Stimulated activated CD8-positive, alpha-beta memory T cell treated with anti-CD3 and anti-CD28 coated beads, Interleukin-7, amount 100 ng/mL, for 48 hours (primary cell): ENCODE results near the gene DOCK4.

Experiments used
- DNase-seq, 2 donors: peaks; one replicate each; pipeline ENCODE4 v3.0.0-alpha.2; 2020; ENCODE audit warnings: low read depth in 1 of 2; ENCODE audit errors: extremely low read depth in 1 of 2

The DOCK4 gene

DNA sequence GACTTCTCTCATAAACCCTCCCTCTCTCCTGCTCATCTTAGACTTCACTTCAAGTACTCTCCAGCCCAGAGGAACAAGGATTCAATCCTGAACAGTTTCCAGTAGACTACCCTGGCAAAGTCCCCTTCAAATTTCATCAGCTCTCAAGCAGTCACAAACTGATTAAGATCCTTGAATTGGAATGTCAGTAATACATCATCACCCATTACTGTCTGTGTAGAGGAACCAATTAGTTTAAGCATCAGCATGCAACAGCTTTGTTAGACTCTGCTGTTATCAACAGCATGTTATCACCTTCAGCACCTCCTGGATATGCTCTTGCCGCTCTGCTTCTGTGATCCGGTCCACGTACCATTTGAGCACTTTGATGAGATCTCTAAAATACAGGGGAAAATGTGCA, 336.9 kb downstream of the DOCK4 start:
- no peak for DNase-seq

DNA sequence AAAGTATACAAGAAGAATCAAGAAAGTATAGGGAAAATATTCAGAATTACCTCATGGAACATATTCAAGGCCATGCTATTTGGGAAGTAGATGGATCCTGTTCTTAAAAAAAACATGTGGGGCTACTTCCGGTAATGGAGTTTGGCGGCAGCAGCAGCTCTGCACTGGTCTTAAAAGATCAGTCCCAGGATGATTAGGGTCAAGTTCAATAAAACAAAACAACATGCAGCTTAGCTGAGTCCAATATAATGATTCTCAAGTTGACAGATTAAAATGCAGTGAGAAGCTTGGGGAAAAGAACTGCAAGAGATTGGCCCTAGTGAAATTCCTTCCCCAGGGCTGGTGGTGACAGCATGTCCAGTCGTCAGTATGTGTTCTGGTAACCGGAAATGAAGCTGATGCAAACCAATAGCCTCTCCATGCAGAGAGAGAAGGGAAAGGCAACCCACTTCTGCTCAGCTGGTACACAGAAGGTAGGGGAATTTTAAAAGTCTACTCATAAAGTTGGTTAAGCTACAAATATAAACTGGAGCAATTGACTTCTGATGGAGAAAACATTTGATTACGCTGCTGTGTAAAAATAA, 338.8 kb downstream of the DOCK4 start:
- DNase-seq: no peak

- no peak for DNase-seq
Observed at GRCh38 chr7:111866787-111867186, 339.4 kb downstream of the DOCK4 start.

GRCh38 chr7:111865430-111865829, 340.8 kb downstream of the DOCK4 start:
- DNase-seq: no peak

- no peak for DNase-seq
Observed at GRCh38 chr7:111864291-111864976, 341.8 kb downstream of the DOCK4 start.

DNA sequence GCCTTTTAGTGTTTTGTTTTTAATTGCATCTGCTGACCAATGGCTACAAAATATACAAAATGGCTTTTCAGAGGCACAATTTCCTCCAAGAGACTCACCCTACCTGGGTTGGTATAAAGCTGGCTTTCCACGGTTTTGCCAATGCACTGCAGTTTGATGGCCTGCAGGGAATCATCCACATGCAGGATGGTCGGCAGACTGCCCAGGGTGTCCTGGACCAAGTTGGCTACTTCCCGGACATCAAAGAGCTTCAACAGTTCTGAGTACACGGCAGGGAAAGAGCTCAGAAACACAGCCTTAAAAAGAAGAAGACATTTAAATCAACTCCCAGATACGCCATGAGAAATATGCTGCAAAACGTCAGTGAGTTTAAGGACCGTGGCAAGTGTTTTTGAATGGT, 342.9 kb downstream of the DOCK4 start:
- no peak for DNase-seq

GRCh38 chr7:111860248-111860647, 346.0 kb downstream of the DOCK4 start:
- no peak for DNase-seq

DNA sequence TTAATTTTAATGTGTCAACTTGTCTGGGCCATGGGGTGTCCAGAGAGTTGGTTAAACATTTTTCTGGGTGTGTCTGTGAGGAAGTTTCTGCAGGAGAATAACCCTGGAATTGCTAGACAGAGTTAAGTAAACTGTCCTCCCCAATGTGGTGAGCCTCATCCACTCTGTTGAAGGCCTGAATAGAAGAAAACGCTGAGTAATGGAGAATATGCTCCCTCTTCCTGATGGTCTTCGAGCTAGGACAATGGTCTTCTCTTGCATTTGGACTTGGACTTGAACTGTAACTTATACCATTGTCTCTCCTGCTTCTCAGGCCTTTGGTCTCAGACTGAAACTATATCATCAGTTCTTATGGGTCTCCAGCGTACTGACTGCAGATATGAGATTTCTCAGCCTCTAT, 347.9 kb downstream of the DOCK4 start:
- DNase-seq: no peak

- DNase-seq: no peak
Observed at GRCh38 chr7:111855842-111856227, 350.4 kb downstream of the DOCK4 start.

GRCh38 chr7:111855161-111855841, 350.9 kb downstream of the DOCK4 start:
- DNase-seq: no peak

- DNase-seq: no peak
Observed at GRCh38 chr7:111853201-111853990, 352.8 kb downstream of the DOCK4 start.

- DNase-seq: no peak
Observed at GRCh38 chr7:111852081-111852480, 354.1 kb downstream of the DOCK4 start.

GRCh38 chr7:111846898-111847297, 359.3 kb downstream of the DOCK4 start:
- no peak for DNase-seq

- no peak for DNase-seq
Observed at GRCh38 chr7:111845853-111846252, 360.3 kb downstream of the DOCK4 start.

GRCh38 chr7:111844904-111845671, 361.1 kb downstream of the DOCK4 start:
- DNase-seq: no peak

DNA sequence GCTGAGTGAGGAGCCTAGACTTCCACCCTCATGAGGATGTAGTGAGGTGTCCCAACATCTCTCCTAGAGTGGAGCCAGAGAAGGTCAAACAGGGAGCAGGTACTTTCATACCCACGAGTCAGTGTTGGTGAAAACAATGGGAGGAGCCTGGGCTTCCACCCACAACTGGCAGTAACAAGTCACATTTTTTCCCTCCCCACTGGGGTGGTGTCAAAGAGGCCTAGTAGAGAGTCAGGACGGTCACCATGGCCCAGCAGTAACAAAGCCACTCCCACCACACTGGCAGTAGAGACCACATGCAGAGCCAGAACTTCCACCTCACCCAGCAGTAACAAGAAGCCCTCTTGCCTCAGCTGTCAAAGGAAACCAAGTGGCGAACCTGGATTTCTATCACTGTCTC, 363.7 kb downstream of the DOCK4 start:
- no peak for DNase-seq

- DNase-seq: no peak
Observed at GRCh38 chr7:111841596-111842205, 364.5 kb downstream of the DOCK4 start.

DNA sequence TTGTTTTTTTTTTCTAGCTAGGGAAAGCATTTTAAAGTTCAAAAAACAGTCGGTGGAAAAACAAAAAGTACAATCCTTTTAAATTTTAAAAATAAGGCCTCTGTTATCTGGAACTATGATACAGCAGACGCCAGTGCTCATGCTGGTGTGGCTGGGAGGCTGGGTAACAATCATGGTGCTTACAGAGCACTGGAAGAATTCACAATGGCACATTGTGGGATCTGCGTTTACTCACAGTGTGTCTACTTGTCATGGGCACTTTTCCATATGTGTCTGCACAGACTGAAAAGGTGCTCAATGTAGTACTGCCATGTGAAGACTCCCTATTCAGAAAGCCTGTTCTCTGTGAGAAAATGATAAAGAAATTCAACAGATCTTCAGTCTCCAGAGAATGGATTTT, 365.7 kb downstream of the DOCK4 start:
- DNase-seq: no peak

GRCh38 chr7:111839261-111839660, 366.9 kb downstream of the DOCK4 start:
- DNase-seq: no peak

DNA sequence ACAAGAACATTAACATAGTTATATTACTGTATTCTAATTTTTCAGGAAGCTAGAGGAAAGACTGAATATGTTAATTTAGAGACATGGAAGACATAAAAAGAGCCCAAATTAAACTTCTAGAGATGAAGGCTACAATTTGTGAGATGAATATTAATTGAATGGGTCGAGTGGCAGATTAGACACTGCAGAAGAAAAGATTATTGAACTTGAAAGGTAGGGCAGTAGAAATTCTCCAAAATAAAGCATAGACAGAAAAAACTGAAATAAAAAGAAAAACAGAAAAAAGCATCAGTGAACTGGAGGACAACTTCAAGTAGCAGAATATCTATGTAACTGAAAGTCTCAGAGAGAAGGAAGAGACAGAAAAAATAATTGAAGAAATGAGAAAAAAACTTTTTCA, 369.6 kb downstream of the DOCK4 start:
- DNase-seq: no peak
